ENCODE data around the gene EME1. TPM values are rescaled to one million over a fixed set of nuclear protein-coding genes. Genes with fewer than 3 reads are reported as not detected.
A peak's percentile ranks its signal among the peaks of the same experiment; 100 is the strongest.
"Not testable (repeated sequence)": the region's sequence is repeated elsewhere in the genome, so short reads cannot be mapped to it uniquely, and the experiment has no call there.

EME1 gene
- 29.6 TPM for polyA plus RNA-seq (2013, experiment 1 of 4)
- 24.3 TPM for polyA plus RNA-seq (2013, experiment 2 of 4)
- 24.2 TPM for polyA plus RNA-seq (2013, experiment 3 of 4)
- polyA plus RNA-seq (2013, experiment 4 of 4), result 28.7 TPM

DNA sequence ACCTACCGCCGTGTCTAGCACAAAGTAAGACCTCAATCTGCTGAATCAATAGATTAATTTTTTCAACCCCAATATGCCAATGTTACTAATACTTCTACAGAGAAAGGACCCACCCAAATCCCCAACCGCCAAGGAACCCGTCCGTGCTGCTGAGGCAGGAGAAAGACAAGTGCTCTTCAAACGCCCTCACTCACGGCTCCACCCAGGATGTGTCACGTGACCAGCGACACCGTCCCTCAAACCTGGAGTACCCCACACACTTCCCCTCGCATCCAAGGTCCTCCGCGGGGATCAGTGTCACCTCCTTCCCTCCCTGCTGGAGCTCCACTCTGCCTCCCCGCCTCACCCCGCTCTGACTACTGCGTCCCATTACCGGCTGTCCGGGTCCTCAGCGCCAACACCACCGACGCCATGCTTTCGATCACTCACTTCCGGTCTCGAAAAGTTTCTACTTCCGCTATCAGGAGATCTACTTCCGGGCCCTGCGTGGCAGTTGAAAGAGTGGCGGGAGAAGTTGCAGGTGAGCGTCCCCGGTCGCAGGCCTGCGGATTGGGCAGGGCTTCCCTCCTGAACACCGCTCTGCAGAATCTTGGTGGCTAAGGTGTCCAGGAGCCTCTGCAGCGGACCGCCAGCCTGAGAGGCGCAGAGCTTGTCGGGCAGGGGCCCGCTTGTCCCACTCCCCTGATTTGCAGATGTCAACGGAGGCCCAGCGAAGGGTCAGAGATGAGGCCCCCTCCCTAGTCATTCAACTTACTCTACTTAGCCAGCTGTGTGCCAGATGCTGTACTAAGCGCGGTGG is at the start of gene EME1, which contains the start of gene MRPL27:
EME1 (plus strand) TSS at position 472 of the 799 bp plus-strand sequence. CDS start 1,980 bp downstream, outside the sequence.
MRPL27 (minus strand) TSS at position 427 of the 799 bp plus-strand sequence; CDS start at position 413, 14 bp downstream.
- peaks cover 26% of the 10 kb centered on the region for H3K36me3 ChIP-seq (ENCODE audit: control insufficient read depth, insufficient read depth, low read length)
- no peak within 1 kb of the TSS for H3K27ac ChIP-seq (ENCODE audit: insufficient read depth, low read depth, low read length, poor library complexity, severe bottlenecking)
- H3K4me1 ChIP-seq (ENCODE audit: control insufficient read depth, insufficient read depth, low read length), result no peaks in the 10 kb centered on the region
- H3K9me3 ChIP-seq (ENCODE audit: control insufficient read depth, low read length), result no peaks in the 10 kb centered on the region
- WGBS, 2 experiments, result 2 to 3% methylated on average over 41 to 42 of the region's 42 CpGs
- H3K4me3 ChIP-seq (ENCODE audit: insufficient read depth, low read depth, low read length), result peak within 1 kb of the TSS; percentile 95
- no peaks in the 10 kb centered on the region for H3K27me3 ChIP-seq (ENCODE audit: control insufficient read depth, insufficient read depth, low read length, poor library complexity, severe bottlenecking)

DNA sequence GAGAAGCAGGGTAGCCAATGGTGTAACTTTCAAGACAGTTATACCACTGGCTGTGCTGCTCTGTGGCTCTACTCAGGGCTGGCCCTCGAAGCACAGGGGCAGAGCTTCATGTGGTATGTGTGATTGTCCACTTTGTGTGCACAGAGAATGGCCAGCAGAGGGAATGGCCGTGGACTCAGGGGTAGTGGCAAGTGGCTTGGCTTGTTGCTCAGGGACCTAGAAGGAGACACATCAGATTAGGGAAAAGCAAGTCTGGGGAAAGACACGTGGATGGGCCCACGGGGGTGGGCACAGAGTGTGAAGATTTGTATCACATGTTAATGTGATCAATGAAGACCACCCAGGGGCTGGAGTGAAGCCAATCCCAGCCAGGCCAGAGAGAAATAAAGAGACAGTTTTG is 47.1 kb upstream of the EME1 start:
- peaks cover 6% of the 10 kb centered on the region for H3K4me1 ChIP-seq (ENCODE audit: control insufficient read depth, insufficient read depth, low read length)
- no peak overlapping the region for H3K4me3 ChIP-seq (ENCODE audit: insufficient read depth, low read depth, low read length)
- no peak overlapping the region for H3K27ac ChIP-seq (ENCODE audit: insufficient read depth, low read depth, low read length, poor library complexity, severe bottlenecking)
- H3K9me3 ChIP-seq (ENCODE audit: control insufficient read depth, low read length), result no peaks in the 10 kb centered on the region
- no peaks in the 10 kb centered on the region for H3K36me3 ChIP-seq (ENCODE audit: control insufficient read depth, insufficient read depth, low read length)
- WGBS, 2 experiments, result 84% methylated on average over 4 of the region's 4 CpGs
- H3K27me3 ChIP-seq (ENCODE audit: control insufficient read depth, insufficient read depth, low read length, poor library complexity, severe bottlenecking), result no peaks in the 10 kb centered on the region

GRCh38 chr17:50326831-50327364 is 46.1 kb upstream of the EME1 start:
- Histone ChIP-seq H3K9me3 (ENCODE audit: control insufficient read depth, low read length) (no peaks in the 10 kb centered on the region), H3K4me3 (ENCODE audit: insufficient read depth, low read depth, low read length) (no peak overlapping the region), H3K36me3 (ENCODE audit: control insufficient read depth, insufficient read depth, low read length) (no peaks in the 10 kb centered on the region), H3K27me3 (ENCODE audit: control insufficient read depth, insufficient read depth, low read length, poor library complexity, severe bottlenecking) (no peaks in the 10 kb centered on the region), H3K4me1 (ENCODE audit: control insufficient read depth, insufficient read depth, low read length) (peaks cover 6% of the 10 kb centered on the region), H3K27ac (ENCODE audit: insufficient read depth, low read depth, low read length, poor library complexity, severe bottlenecking) (no peak overlapping the region)
- WGBS, 2 experiments, result 90 to 93% methylated on average over 8 to 9 of the region's 9 CpGs

DNA sequence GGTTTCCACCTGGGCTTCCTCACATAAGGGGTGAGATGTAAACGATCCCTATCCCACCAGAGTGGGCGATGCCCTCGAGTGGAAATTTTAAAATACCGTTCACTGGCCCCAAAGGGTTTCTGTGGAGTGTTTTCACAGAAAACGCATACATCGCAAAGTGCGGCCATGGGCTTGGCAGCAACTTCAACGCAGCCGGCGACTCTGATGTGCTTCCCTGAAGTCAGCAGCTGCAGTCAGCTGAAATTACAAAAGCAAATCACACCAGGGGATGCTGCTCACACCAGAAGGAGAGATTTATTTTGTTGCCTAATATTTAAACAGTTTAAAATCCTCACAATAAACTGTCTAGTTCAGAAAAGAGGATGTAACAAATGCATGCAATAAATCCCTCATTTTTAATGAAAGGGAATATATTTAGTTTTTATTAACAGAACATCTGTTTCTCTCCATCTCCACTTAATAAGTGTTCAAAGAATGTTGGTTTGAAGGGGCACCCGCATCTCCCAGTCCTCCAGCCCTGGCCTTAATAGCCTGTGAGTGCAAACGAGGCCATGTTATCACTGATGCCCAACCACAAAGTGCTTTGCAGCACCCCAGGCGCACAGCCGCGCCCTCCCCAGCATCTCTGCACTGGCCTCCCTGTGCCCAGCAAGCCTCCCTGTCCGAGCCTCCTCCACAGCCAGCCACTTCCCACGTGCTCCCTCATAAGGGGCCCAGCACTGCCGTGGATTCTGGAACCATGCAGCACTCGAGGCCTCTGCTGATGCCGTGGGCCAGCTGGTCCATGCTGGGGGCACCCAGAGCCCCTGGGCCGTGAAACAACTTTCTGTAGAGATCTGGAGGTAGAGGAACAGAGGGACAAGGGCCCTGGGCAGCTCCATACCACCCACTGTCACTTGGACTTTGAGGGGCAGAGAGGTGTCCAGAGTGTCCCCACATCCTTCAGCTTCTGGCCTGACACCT is 44.4 kb upstream of the EME1 start:
- Histone ChIP-seq H3K4me3 (ENCODE audit: insufficient read depth, low read depth, low read length) (no peak overlapping the region), H3K27me3 (ENCODE audit: control insufficient read depth, insufficient read depth, low read length, poor library complexity, severe bottlenecking) (no peaks in the 10 kb centered on the region), H3K4me1 (ENCODE audit: control insufficient read depth, insufficient read depth, low read length) (peaks cover 6% of the 10 kb centered on the region), H3K9me3 (ENCODE audit: control insufficient read depth, low read length) (no peaks in the 10 kb centered on the region), H3K27ac (ENCODE audit: insufficient read depth, low read depth, low read length, poor library complexity, severe bottlenecking) (no peak overlapping the region), H3K36me3 (ENCODE audit: control insufficient read depth, insufficient read depth, low read length) (no peaks in the 10 kb centered on the region)
- 86 to 88% methylated on average over 21 of the region's 21 CpGs for WGBS, 2 experiments

GRCh38 chr17:50329716-50330115 is 43.3 kb upstream of the EME1 start:
- 92 to 94% methylated on average over 3 of the region's 3 CpGs for WGBS, 2 experiments
- Histone ChIP-seq H3K27me3 (ENCODE audit: control insufficient read depth, insufficient read depth, low read length, poor library complexity, severe bottlenecking) (no peaks in the 10 kb centered on the region), H3K27ac (ENCODE audit: insufficient read depth, low read depth, low read length, poor library complexity, severe bottlenecking) (no peak overlapping the region), H3K9me3 (ENCODE audit: control insufficient read depth, low read length) (no peaks in the 10 kb centered on the region), H3K4me1 (ENCODE audit: control insufficient read depth, insufficient read depth, low read length) (peaks cover 6% of the 10 kb centered on the region), H3K4me3 (ENCODE audit: insufficient read depth, low read depth, low read length) (no peak overlapping the region), H3K36me3 (ENCODE audit: control insufficient read depth, insufficient read depth, low read length) (no peaks in the 10 kb centered on the region)

DNA sequence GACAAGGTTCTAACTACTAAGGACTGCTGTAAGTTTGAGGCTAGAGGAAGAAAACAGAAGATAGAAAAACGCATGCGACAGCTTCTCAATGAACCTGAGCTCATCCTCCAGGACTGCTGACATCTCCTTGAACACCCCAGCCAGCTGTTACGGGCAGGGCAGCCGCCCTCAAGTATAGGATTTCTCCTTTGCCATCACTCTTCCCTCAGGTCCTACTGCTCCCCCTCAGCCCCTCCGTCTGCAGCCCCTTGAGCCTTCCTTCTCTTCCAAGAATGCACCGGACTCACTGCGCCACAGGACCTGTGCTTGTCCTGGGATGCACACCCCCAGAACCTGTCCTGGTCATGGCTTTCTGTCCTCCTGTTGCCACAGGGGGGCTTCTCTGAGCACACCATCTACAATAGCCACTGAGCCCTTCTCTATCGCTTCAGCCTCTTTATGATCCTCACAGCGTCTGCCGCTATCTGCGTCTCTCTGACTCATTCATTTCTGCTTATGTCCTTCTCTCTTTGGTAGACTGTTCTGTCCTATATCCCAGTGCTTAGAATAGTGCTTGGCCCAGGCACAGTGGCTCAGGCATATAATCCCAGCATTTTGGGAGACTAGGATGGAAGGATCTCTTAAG is 42.8 kb upstream of the EME1 start:
- Histone ChIP-seq H3K27me3 (ENCODE audit: control insufficient read depth, insufficient read depth, low read length, poor library complexity, severe bottlenecking) (no peaks in the 10 kb centered on the region), H3K4me1 (ENCODE audit: control insufficient read depth, insufficient read depth, low read length) (peaks cover 6% of the 10 kb centered on the region), H3K27ac (ENCODE audit: insufficient read depth, low read depth, low read length, poor library complexity, severe bottlenecking) (no peak overlapping the region), H3K4me3 (ENCODE audit: insufficient read depth, low read depth, low read length) (no peak overlapping the region), H3K9me3 (ENCODE audit: control insufficient read depth, low read length) (no peaks in the 10 kb centered on the region), H3K36me3 (ENCODE audit: control insufficient read depth, insufficient read depth, low read length) (no peaks in the 10 kb centered on the region)
- WGBS, 2 experiments, result 86 to 88% methylated on average over 11 of the region's 11 CpGs

DNA sequence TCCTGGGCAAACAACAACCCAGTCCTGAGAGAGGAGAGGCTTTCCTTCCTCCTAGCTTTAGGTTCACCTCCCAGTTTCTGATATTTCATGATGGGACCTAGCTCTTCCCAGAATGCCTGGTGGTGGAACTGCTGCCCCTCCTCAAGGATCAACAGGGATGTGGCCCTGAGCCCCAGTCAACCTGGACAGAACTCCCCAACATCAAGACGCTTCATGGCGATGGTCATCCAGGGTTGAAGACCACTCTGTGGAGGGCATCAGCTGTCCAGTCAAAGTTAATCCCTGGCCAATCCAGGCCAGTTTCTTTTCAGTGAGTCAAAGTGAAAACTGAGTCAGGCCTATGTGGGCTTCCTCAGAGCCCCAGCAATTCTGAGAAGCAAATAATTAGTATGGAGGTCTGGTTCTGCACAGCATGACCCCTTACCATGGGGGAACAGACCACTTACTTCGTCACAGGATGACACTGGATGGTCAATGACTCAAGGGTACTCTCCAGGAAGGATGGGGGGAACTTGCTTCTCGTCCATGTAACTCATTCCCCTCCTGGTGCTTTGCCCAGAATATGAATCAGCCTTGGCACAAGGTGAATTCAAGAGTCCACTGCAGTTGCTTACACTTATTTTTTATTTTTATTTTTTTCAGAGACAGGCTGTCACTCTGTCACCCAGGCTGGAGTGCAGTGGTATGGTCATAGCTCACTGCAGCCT is 41.8 kb upstream of the EME1 start:
- H3K27ac ChIP-seq (ENCODE audit: insufficient read depth, low read depth, low read length, poor library complexity, severe bottlenecking), result no peak overlapping the region
- H3K4me3 ChIP-seq (ENCODE audit: insufficient read depth, low read depth, low read length), result no peak overlapping the region
- 94 to 96% methylated on average over 4 of the region's 4 CpGs for WGBS, 2 experiments
- no peaks in the 10 kb centered on the region for H3K27me3 ChIP-seq (ENCODE audit: control insufficient read depth, insufficient read depth, low read length, poor library complexity, severe bottlenecking)
- H3K36me3 ChIP-seq (ENCODE audit: control insufficient read depth, insufficient read depth, low read length), result no peaks in the 10 kb centered on the region
- H3K4me1 ChIP-seq (ENCODE audit: control insufficient read depth, insufficient read depth, low read length), result peaks cover 6% of the 10 kb centered on the region
- H3K9me3 ChIP-seq (ENCODE audit: control insufficient read depth, low read length), result no peaks in the 10 kb centered on the region

DNA sequence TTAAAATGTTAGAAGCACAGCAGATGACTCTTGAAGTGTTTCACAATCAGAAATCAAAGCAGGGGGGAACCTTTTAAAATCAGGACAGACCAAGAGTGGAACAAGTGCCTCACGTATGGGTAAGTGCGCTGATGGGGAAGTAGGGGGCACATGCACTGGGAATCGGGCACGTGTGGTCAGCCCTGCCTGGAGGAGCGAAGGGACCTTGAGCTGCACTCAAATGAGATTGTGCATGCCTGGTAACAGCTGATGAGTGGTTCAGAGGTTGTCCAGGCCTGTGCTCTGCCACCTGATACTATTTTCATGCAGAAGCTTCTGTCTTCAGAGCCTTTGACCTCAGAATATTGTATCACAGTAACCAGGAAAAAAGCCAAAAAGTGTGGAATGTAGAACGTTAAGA is 40.8 kb upstream of the EME1 start:
- Histone ChIP-seq H3K4me3 (ENCODE audit: insufficient read depth, low read depth, low read length) (no peak overlapping the region), H3K36me3 (ENCODE audit: control insufficient read depth, insufficient read depth, low read length) (no peaks in the 10 kb centered on the region), H3K27ac (ENCODE audit: insufficient read depth, low read depth, low read length, poor library complexity, severe bottlenecking) (no peak overlapping the region), H3K9me3 (ENCODE audit: control insufficient read depth, low read length) (no peaks in the 10 kb centered on the region), H3K27me3 (ENCODE audit: control insufficient read depth, insufficient read depth, low read length, poor library complexity, severe bottlenecking) (no peaks in the 10 kb centered on the region), H3K4me1 (ENCODE audit: control insufficient read depth, insufficient read depth, low read length) (peaks cover 6% of the 10 kb centered on the region)
- 88% methylated on average over 6 of the region's 6 CpGs for WGBS, 2 experiments

DNA sequence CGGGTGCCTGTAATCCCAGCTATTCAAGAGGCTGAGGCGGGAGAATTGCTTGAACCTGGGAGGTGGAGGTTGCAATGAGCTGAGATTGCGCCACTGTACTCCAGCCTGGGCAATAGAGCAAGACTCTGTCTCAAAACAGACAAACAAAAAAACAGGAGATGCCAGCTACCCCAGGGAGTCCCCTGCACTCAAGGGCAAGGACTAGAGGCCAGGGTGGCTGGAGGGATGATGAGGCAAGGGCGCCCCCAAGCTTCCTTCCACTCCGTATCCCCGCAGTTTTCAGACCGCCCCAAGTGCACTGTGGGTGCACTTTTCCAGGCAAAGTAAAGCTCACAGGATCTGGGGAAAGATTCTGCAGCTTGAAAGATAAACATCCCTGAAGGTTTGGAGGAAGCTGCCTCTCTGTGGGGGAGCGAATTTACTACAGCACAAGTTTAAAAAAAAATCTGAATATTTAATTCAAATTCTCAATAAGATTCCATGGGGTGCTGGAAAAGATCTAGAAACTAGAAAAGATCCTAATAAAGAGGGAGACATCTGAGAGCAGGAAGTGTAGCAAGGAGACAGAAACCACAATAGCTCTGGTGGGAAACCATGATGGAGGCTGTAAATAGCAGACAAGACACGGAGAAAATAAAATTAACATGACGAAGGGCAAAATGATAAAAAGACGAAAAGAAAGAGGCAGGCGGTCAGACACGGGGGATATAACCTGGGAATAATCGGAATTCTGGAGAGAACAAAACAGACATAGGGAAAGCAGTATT is 39.6 kb upstream of the EME1 start:
- not testable (repeated sequence) for H3K36me3 ChIP-seq (ENCODE audit: control insufficient read depth, insufficient read depth, low read length); H3K27me3 ChIP-seq (ENCODE audit: control insufficient read depth, insufficient read depth, low read length, poor library complexity, severe bottlenecking)
- 79 to 80% methylated on average over 9 to 11 of the region's 14 CpGs for WGBS, 2 experiments

More for the DNA sequence above, 39.6 kb upstream of the EME1 start:
- H3K9me3 ChIP-seq (ENCODE audit: control insufficient read depth, low read length); H3K4me3 ChIP-seq (ENCODE audit: insufficient read depth, low read depth, low read length); H3K27ac ChIP-seq (ENCODE audit: insufficient read depth, low read depth, low read length, poor library complexity, severe bottlenecking); H3K4me1 ChIP-seq (ENCODE audit: control insufficient read depth, insufficient read depth, low read length): not testable (repeated sequence)

Measured in ectodermal cell (in vitro differentiated cells).